H1 (cell line): ENCODE results near the gene PRDM15. TPM values are rescaled to one million over a fixed set of nuclear protein-coding genes. Genes with fewer than 3 reads are reported as not detected.
A peak's percentile ranks its signal among the peaks of the same experiment; 100 is the strongest.

Experiments
- CTCF ChIA-PET: fragments of 300-600 bp; sonication (Branson Sonifier 250); formaldehyde crosslinking; loops from one replicate; lab custom pipeline; 2021; ENCODE audit not compliant: partially characterized antibody; lab: Charles Lee
- POLR2A ChIA-PET: fragments of 300-600 bp; sonication (Branson Sonifier 250); formaldehyde crosslinking; loops from one replicate; lab custom pipeline; 2021; ENCODE audit warnings: inconsistent platforms; ENCODE audit not compliant: partially characterized antibody; lab: Charles Lee
- DNase-seq, 2 experiments: peaks; one replicate each; pipeline versions ENCODE4 v3.0.0 to v3.0.0-alpha.2; 2010 to 2022; ENCODE audit warnings: low spot score in 2 of 2, low read depth in 1 of 2, mixed read lengths in 1 of 2
- FAIRE-seq: peaks from 2 replicates; lab custom pipeline; 2011; peaks lifted over from hg19 to GRCh38; lab: Jason Lieb, UNC
- H2AFZ ChIP-seq: 2 replicates; pipeline ENCODE4 v1.8.1; 2012; ENCODE audit warnings: low read length, inconsistent platforms
- H2AK5ac ChIP-seq: 2 replicates; pipeline ENCODE4 v1.6.1; 2013; ENCODE audit warnings: low read depth, low read length
- H2BK120ac ChIP-seq: replicated peaks from 2 replicates; pipeline ENCODE3; 2013; ENCODE audit warnings: low read depth, low read length, inconsistent platforms
- H2BK12ac ChIP-seq: 2 replicates; pipeline ENCODE4 v1.6.1; 2013; ENCODE audit warnings: low read depth, low read length
- H2BK15ac ChIP-seq: 2 replicates; pipeline ENCODE4 v1.6.1; 2013; ENCODE audit warnings: low read length
- H2BK20ac ChIP-seq: 2 replicates; pipeline ENCODE4 v1.6.1; 2013; ENCODE audit warnings: low read length
- H2BK5ac ChIP-seq: 2 replicates; pipeline ENCODE4 v1.6.1; 2013; ENCODE audit warnings: low read depth, low read length
- H3K14ac ChIP-seq: 2 replicates; pipeline ENCODE4 v1.6.1; 2013; ENCODE audit warnings: inconsistent platforms; ENCODE audit not compliant: insufficient read length
- H3K18ac ChIP-seq: 2 replicates; pipeline ENCODE4 v1.6.1; 2013; ENCODE audit warnings: low read length; ENCODE audit errors: extremely low read depth
- H3K23ac ChIP-seq: 2 replicates; pipeline ENCODE4 v1.6.1; 2013; ENCODE audit warnings: inconsistent platforms; ENCODE audit not compliant: insufficient read length
- H3K23me2 ChIP-seq: 2 replicates; pipeline ENCODE4 v1.6.1; 2013; ENCODE audit warnings: low read depth, low read length
- H3K27ac ChIP-seq: 2 replicates; pipeline ENCODE4 v1.6.1; 2011; ENCODE audit warnings: low read depth, low read length, inconsistent platforms
- H3K27me3 ChIP-seq, 4 experiments: replicated peaks in 1 of 4; 1 replicate in 1 of 4; 2 replicates in 3 of 4; pipeline versions ENCODE4 v1.6.1 to v1.8.1; 2011 to 2013; ENCODE audit warnings: low read length in 3 of 4, mild to moderate bottlenecking in 3 of 4, inconsistent platforms in 2 of 4, mixed read lengths in 2 of 4, moderate library complexity in 1 of 4; ENCODE audit not compliant: control insufficient read depth in 3 of 4, insufficient read depth in 3 of 4; ENCODE audit errors: extremely low read depth in 1 of 4
- H3K36me3 ChIP-seq, 4 experiments: 2 replicates each; pipeline versions ENCODE4 v1.6.1 to v1.8.1; 2011 to 2013; ENCODE audit warnings: mild to moderate bottlenecking in 4 of 4, low read length in 3 of 4, moderate library complexity in 2 of 4, control low read depth in 1 of 4, inconsistent platforms in 1 of 4; ENCODE audit not compliant: insufficient read depth in 4 of 4, control insufficient read depth in 2 of 4
- H3K4ac ChIP-seq: replicated peaks from 2 replicates; pipeline ENCODE3; 2013; ENCODE audit warnings: low read length, low read depth, mixed read lengths, inconsistent platforms; ENCODE audit not compliant: insufficient read length
- H3K4me1 ChIP-seq, 4 experiments: replicated peaks in 1 of 4; 1 replicate in 1 of 4; 2 replicates in 3 of 4; pipeline versions ENCODE4 v1.6.1 to v1.8.1; 2011 to 2013; ENCODE audit warnings: low read length in 3 of 4, inconsistent platforms in 2 of 4, mixed read lengths in 1 of 4; ENCODE audit not compliant: insufficient read depth in 4 of 4, control insufficient read depth in 3 of 4
- H3K4me2 ChIP-seq, 2 experiments: 2 replicates each; pipeline versions ENCODE4 v1.6.1 to v1.8.1; 2011 to 2013; ENCODE audit warnings: low read depth in 2 of 2, low read length in 2 of 2, control low read depth in 1 of 2, inconsistent platforms in 1 of 2, mild to moderate bottlenecking in 1 of 2; ENCODE audit not compliant: insufficient read depth in 1 of 2
- H3K4me3 ChIP-seq, 4 experiments: fragments of 200-600, 300-600 bp in 1 of 4; sonication (generic), shearing (Covaris generic), sonication (Bioruptor Twin) in 1 of 4; 2 replicates each; pipeline versions ENCODE4 v1.5.1 to v1.8.1; 2011 to 2016; ENCODE audit warnings: low read length in 4 of 4, low read depth in 3 of 4, control low read depth in 2 of 4, inconsistent platforms in 2 of 4, mild to moderate bottlenecking in 2 of 4, mixed read lengths in 1 of 4, moderate library complexity in 1 of 4; ENCODE audit not compliant: insufficient read depth in 2 of 4; ENCODE audit errors: extremely low read depth in 1 of 4
- H3K56ac ChIP-seq: replicated peaks from 2 replicates; pipeline ENCODE3; 2013; ENCODE audit warnings: low read depth, mild to moderate bottlenecking, mixed read lengths, low read length, inconsistent platforms; ENCODE audit not compliant: insufficient read length
- H3K79me1 ChIP-seq: 2 replicates; pipeline ENCODE4 v1.6.1; 2013; ENCODE audit warnings: low read depth, low read length, control low read depth
- H3K79me2 ChIP-seq, 2 experiments: 2 replicates each; pipeline versions ENCODE4 v1.6.1 to v1.8.1; 2012 to 2013; ENCODE audit warnings: low read length in 2 of 2, mild to moderate bottlenecking in 2 of 2, inconsistent platforms in 1 of 2; ENCODE audit not compliant: insufficient read depth in 2 of 2, control insufficient read depth in 1 of 2
- H3K9ac ChIP-seq, 4 experiments: replicated peaks in 1 of 4; 1 replicate in 1 of 4; 2 replicates in 3 of 4; pipeline versions ENCODE4 v1.6.1 to v1.8.1; 2011 to 2013; ENCODE audit warnings: low read depth in 3 of 4, low read length in 3 of 4, control low read depth in 2 of 4, mild to moderate bottlenecking in 2 of 4, moderate library complexity in 2 of 4, inconsistent platforms in 1 of 4; ENCODE audit errors: extremely low read depth in 1 of 4
- H3K9me3 ChIP-seq, 2 experiments: 2 replicates each; pipeline versions ENCODE4 v1.6.1 to v1.8.1; 2012 to 2013; ENCODE audit warnings: mild to moderate bottlenecking in 2 of 2, moderate library complexity in 2 of 2, control low read depth in 1 of 2, inconsistent platforms in 1 of 2, low read depth in 1 of 2, low read length in 1 of 2, mixed read lengths in 1 of 2; ENCODE audit not compliant: insufficient read depth in 2 of 2
- H4K20me1 ChIP-seq, 2 experiments: replicated peaks in 1 of 2; 2 replicates each; pipeline versions ENCODE3 to v1.8.1; 2011 to 2013; ENCODE audit warnings: inconsistent platforms in 2 of 2, low read length in 2 of 2, mild to moderate bottlenecking in 1 of 2; ENCODE audit not compliant: insufficient read depth in 2 of 2, control insufficient read depth in 1 of 2
- H4K5ac ChIP-seq: 2 replicates; pipeline ENCODE4 v1.6.1; 2013; ENCODE audit warnings: low read length, low read depth, mixed read lengths, inconsistent platforms; ENCODE audit not compliant: insufficient read length
- H4K8ac ChIP-seq: 2 replicates; pipeline ENCODE4 v1.8.0; 2013; ENCODE audit warnings: mild to moderate bottlenecking, moderate library complexity, low read length, inconsistent platforms; ENCODE audit not compliant: insufficient read depth; ENCODE audit errors: extremely low read depth
- H4K91ac ChIP-seq: replicated peaks from 2 replicates; pipeline ENCODE3; 2013; ENCODE audit warnings: low read length, mixed read lengths, inconsistent platforms; ENCODE audit not compliant: insufficient read length
- CTBP2 ChIP-seq: IDR thresholded peaks from 2 replicates; pipeline ENCODE4 v1.7.0; 2011; ENCODE audit warnings: borderline replicate concordance, mild to moderate bottlenecking, moderate library complexity, mixed read lengths, low read length; ENCODE audit not compliant: insufficient read depth, insufficient read length
- MAFK ChIP-seq: IDR thresholded peaks from 2 replicates; pipeline ENCODE4 v1.6.1; 2012; ENCODE audit warnings: low read depth, mild to moderate bottlenecking, improper control_type of control experiment, low read length
- RNF2 ChIP-seq: fragments of 200-900, 300-1000 bp; sonication (generic); IDR thresholded peaks from 2 replicates; pipeline ENCODE4 v1.7.1; 2016; ENCODE audit warnings: borderline replicate concordance, low read depth, mild to moderate bottlenecking, antibody characterized with exemption, low read length; ENCODE audit not compliant: poor library complexity, severe bottlenecking; ENCODE audit errors: missing control alignments
- SIRT6 ChIP-seq: IDR thresholded peaks from one replicate; pipeline ENCODE4 v1.7.1; 2012; ENCODE audit warnings: low read length, inconsistent platforms
- SUZ12 ChIP-seq: fragments of 200-600 bp; sonication (generic); IDR thresholded peaks from 2 replicates; pipeline ENCODE4 v1.6.1; 2012; ENCODE audit warnings: mild to moderate bottlenecking, inconsistent platforms, low read length, moderate library complexity, mixed read lengths
- TAF7 ChIP-seq: optimal IDR thresholded peaks from 2 replicates; pipeline ENCODE3; 2011; ENCODE audit warnings: low read depth, mild to moderate bottlenecking, inconsistent platforms, low read length, moderate library complexity, borderline replicate concordance
- TBP ChIP-seq: IDR thresholded peaks from 2 replicates; pipeline ENCODE4 v1.6.1; 2011; ENCODE audit warnings: low read depth, low read length, improper control_type of control experiment
- TCF12 ChIP-seq: IDR thresholded peaks from 2 replicates; pipeline ENCODE4 v1.6.1; 2011; ENCODE audit warnings: low read depth, mild to moderate bottlenecking, low read length
- YY1 ChIP-seq: IDR thresholded peaks from 2 replicates; pipeline ENCODE4 v1.6.1; 2011; ENCODE audit warnings: low read depth, mild to moderate bottlenecking, low read length
- WGBS, 2 experiments: shearing (Covaris generic) in 1 of 2; methylation state at CpG; one replicate each; pipeline versions ENCODE4 v1.1.6 to v1.1.7; 2013 to 2015; ENCODE audit warnings: low lambda C conversion rate in 2 of 2, mixed read lengths in 2 of 2, inconsistent platforms in 1 of 2, low coverage in 1 of 2, missing lambda C conversion rate in 1 of 2; ENCODE audit not compliant: insufficient replicate concordance in 2 of 2, insufficient coverage in 1 of 2, insufficient read length in 1 of 2; ENCODE audit errors: extremely low coverage in 1 of 2, missing lambda C conversion rate in 1 of 2; 5-methylcytosine and 5-hydroxymethylcytosine counted together
- polyA plus RNA-seq, 7 experiments: library from polyadenylated mRNA; depleted of rRNA in 3 of 7; stranded (reverse) in 5 of 7; unstranded in 2 of 7; fragments of >200 nt in 5 of 7; fragments of 200-250 nt in 2 of 7; gene quantifications; 1 replicate in 5 of 7; 2 replicates in 1 of 7; 4 replicates in 1 of 7; pipeline versions ENCODE4 v1.2.1 to v1.2.3, GENCODE V29; 2011 to 2013; ENCODE audit warnings: missing spikeins in 2 of 7, mixed read lengths in 2 of 7
- total RNA-seq: library from RNA; stranded (reverse); fragmentation: NEBNext Ultra II Directional; extraction: Animal tissue kit (Norgen Biotek cat#: 25700); gene quantifications from 2 replicates; pipeline ENCODE4 v1.2.1, GENCODE V29; 2021
- TF ChIP-seq, protein P1 (sequence below): IDR thresholded peaks from 2 replicates; pipeline ENCODE4 v1.6.1; 2012; ENCODE audit warnings: inconsistent platforms
- TF ChIP-seq, protein P2 (sequence below): IDR thresholded peaks from 2 replicates; pipeline ENCODE4 v1.6.1; 2011; ENCODE audit warnings: low read depth, mild to moderate bottlenecking, low read length; ENCODE audit not compliant: insufficient read depth

The PRDM15 gene
- total and polyA plus RNA-seq, 2 of the 8 experiments (the other 6 are each of a cell fraction or from before 2014, with no cell fraction given), result 9.7 to 10.5 TPM

- WGBS, 2 experiments, result 92% methylated on average over 18 of the region's 21 CpGs; no CpG with 5 or more reads in 1 of the 2 experiments
- Histone ChIP-seq H3K56ac (no peak overlapping the region), H2AFZ (no peak overlapping the region), H3K4me2 (no peak overlapping the region), H4K8ac (no peak overlapping the region), H3K4me3 (no peak overlapping the region), H3K9me3 (peaks cover 0 to under 1% of the 10 kb centered on the region in 2 experiments; a peak in 1 of 4 replicates), H2AK5ac (no peak overlapping the region), H3K4me1 (peaks cover 0 to 2% (median 0%) of the 10 kb centered on the region in 4 experiments; a peak in 1 of 7 replicates), H3K14ac (no peak overlapping the region), H3K79me1 (no peaks in the 10 kb centered on the region; the same call in 1 of the 2 replicates), H3K4ac (no peak overlapping the region), H4K91ac (no peak overlapping the region), H2BK20ac (no peak overlapping the region), H2BK12ac (no peak overlapping the region), H3K27me3 (no peaks in the 10 kb centered on the region), H3K36me3 (no peaks in the 10 kb centered on the region), H3K79me2 (no peaks in the 10 kb centered on the region), H2BK5ac (no peak overlapping the region), H3K23ac (no peak overlapping the region), H2BK15ac (no peak overlapping the region), H2BK120ac (no peak overlapping the region), H4K20me1 (no peaks in the 10 kb centered on the region), H3K27ac (peak overlapping the region; percentile 36; the same call in 1 of the 2 replicates), H3K18ac (no peak overlapping the region), H3K23me2 (no peaks in the 10 kb centered on the region), H3K9ac (no peak overlapping the region), H4K5ac (no peak overlapping the region)
- TF ChIP-seq, protein P1, sequence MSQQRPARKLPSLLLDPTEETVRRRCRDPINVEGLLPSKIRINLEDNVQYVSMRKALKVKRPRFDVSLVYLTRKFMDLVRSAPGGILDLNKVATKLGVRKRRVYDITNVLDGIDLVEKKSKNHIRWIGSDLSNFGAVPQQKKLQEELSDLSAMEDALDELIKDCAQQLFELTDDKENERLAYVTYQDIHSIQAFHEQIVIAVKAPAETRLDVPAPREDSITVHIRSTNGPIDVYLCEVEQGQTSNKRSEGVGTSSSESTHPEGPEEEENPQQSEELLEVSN, result no peak
- no peak for TF ChIP-seq TAF7
- no peak for TF ChIP-seq RNF2
- no peak for TF ChIP-seq SUZ12
- TF ChIP-seq TBP, result no peak
- no peak for TF ChIP-seq TCF12
- no peak for TF ChIP-seq MAFK
- TF ChIP-seq CTBP2, result no peak
- no peak for TF ChIP-seq SIRT6
- TF ChIP-seq YY1, result no peak
- TF ChIP-seq, protein P2, sequence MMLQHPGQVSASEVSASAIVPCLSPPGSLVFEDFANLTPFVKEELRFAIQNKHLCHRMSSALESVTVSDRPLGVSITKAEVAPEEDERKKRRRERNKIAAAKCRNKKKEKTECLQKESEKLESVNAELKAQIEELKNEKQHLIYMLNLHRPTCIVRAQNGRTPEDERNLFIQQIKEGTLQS, result no peak
- ChIA-PET CTCF (interaction anchor here (0.8 to 2.8 kb wide), 4 partner anchors 10 to 233 kb away, joined by 3 to 25 read pairs (median 4); no protein-coding TSS in a partner anchor), POLR2A (no interaction called here)
- no peak for DNase-seq
- no peak for FAIRE-seq
These were observed 33.7 kb downstream of the PRDM15 start for GRCh38 chr21:41845310-41846032.
